Measurements from ENCODE around the gene FAIM2.

DNA sequence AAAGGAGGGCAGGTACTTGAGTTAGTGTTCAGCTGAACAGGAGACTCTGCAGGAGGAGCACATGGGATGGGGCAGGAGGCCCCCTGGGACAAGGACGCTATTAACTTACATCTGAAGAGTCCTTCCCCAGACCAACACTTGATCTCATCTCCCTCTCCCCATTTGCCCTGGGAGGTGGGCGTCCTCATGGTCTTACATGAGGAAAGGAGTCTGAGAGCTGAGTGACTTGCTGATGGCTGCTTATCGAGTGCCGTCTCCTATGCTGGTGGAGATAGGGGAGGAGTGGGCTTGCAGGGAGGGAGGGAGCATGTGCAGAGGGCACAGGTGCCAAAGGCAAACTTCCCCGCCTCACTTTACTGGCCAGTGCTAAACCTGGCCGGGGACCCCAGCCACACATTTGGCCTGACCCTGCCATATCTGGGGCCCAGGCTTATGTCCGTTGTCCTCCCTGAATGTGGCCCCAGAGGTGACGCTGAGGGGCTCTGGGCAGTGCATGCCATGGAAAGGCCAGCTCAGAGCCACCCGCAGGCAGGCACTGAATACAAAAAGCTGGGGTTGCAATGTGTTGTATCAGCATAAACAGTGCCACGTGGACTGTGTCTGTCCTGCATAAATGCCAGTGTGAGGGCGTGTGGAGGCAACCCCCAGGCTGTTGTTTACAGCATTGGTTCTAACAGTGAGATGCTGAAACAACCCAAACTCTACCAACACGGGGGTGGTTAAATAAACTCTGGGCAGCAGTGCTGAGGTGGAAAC lies 29.4 kb downstream of the FAIM2 start:
- TF ChIP-seq, protein P1, sequence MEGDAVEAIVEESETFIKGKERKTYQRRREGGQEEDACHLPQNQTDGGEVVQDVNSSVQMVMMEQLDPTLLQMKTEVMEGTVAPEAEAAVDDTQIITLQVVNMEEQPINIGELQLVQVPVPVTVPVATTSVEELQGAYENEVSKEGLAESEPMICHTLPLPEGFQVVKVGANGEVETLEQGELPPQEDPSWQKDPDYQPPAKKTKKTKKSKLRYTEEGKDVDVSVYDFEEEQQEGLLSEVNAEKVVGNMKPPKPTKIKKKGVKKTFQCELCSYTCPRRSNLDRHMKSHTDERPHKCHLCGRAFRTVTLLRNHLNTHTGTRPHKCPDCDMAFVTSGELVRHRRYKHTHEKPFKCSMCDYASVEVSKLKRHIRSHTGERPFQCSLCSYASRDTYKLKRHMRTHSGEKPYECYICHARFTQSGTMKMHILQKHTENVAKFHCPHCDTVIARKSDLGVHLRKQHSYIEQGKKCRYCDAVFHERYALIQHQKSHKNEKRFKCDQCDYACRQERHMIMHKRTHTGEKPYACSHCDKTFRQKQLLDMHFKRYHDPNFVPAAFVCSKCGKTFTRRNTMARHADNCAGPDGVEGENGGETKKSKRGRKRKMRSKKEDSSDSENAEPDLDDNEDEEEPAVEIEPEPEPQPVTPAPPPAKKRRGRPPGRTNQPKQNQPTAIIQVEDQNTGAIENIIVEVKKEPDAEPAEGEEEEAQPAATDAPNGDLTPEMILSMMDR (IDR thresholded peaks at IDR 0.05; ENCODE audit: poor library complexity) = no peak
- TF ChIP-seq EZH2 (IDR thresholded peaks at IDR 0.05; ENCODE audit: borderline replicate concordance) = no peak

All from hepatocyte (in vitro differentiated cells).